Stomach (tissue), 9 donors: ENCODE results near the gene ARID5B. TPM values are rescaled to one million over a fixed set of nuclear protein-coding genes. Genes with fewer than 3 reads are reported as not detected.
"Not testable (repeated sequence)": the region's sequence is repeated elsewhere in the genome, so short reads cannot be mapped to it uniquely, and the experiment has no call there.

Experiments
- DNase-seq, 2 donors: peaks; one replicate each; pipeline versions ENCODE4 v3.0.0 to v3.0.0-alpha.2; 2013 to 2019
- H3K27ac ChIP-seq, 5 donors: fragments of 200-600 bp in 4 of 5; sonication (generic) in 4 of 5; one replicate each; pipeline ENCODE4 v1.5.1; 2013 to 2019; ENCODE audit warnings: mild to moderate bottlenecking in 1 of 5, moderate library complexity in 1 of 5
- H3K27me3 ChIP-seq, 3 donors: fragments of 200-600 bp; sonication (generic); one replicate each; pipeline ENCODE4 v1.5.1; 2017 to 2019; ENCODE audit warnings: mixed run types in 1 of 3
- H3K36me3 ChIP-seq, 4 donors: fragments of 200-600 bp; sonication (generic); 1 replicate in 3 of 4; 2 replicates in 1 of 4; pipeline ENCODE4 v1.5.1; 2016 to 2019
- H3K4me1 ChIP-seq, 4 donors: fragments of 200-600 bp; sonication (generic); one replicate each; pipeline ENCODE4 v1.5.1; 2016 to 2019
- H3K4me3 ChIP-seq, 4 donors: fragments of 200-600 bp; sonication (generic) in 3 of 4; one replicate each; pipeline ENCODE4 v1.5.1; 2016 to 2019; ENCODE audit warnings: mild to moderate bottlenecking in 1 of 4
- H3K9me3 ChIP-seq, 4 donors: fragments of 200-600 bp; sonication (generic); one replicate each; pipeline ENCODE4 v1.5.1; 2016 to 2019
- EP300 ChIP-seq: sonication (generic); formaldehyde crosslinking; IDR thresholded peaks from one replicate; pipeline ENCODE4 v1.6.1; 2017; ENCODE audit warnings: antibody characterized with exemption
- POLR2A ChIP-seq, 4 donors: fragments of 450-650 bp; IDR thresholded peaks; one replicate each; pipeline ENCODE4 v1.6.1; 2016; ENCODE audit warnings: antibody characterized with exemption in 4 of 4, control low read depth in 2 of 4, mild to moderate bottlenecking in 1 of 4, moderate library complexity in 1 of 4
- POLR2AphosphoS5 ChIP-seq, 3 donors: sonication (generic); formaldehyde crosslinking; IDR thresholded peaks; one replicate each; pipeline ENCODE4 v1.6.1; 2016; ENCODE audit warnings: antibody characterized with exemption in 3 of 3
- WGBS, 5 donors: extraction: QIAGEN DNeasy Blood & Tissue Kit in 3 of 5; methylation state at CpG; one replicate each; pipeline versions ENCODE4 v1.1.5 to v1.1.7; 2013 to 2018; 5-methylcytosine and 5-hydroxymethylcytosine counted together
- intact Hi-C: fragments of 100-400 bp; cut with DNase I; formaldehyde crosslinking; loops from one replicate; pipeline ENCODE4 v1.15.1; 2023; ENCODE audit warnings: low total_unique reads
- polyA plus RNA-seq, 3 donors: library from polyadenylated mRNA; stranded (reverse); fragments of 200-250 nt; gene quantifications; one replicate each; pipeline ENCODE4 v1.2.3, GENCODE V29; 2013
- total RNA-seq, 5 donors: library from RNA; depleted of rRNA; stranded (reverse); fragments of >200 nt; gene quantifications; one replicate each; pipeline versions ENCODE4 v1.1.0 to v1.2.3, GENCODE V29; 2014 to 2016
- TF ChIP-seq, protein P1 (sequence below), 7 experiments: fragments of 450-650 bp in 4 of 7; fragments of 200-600 bp in 3 of 7; sonication (generic) in 3 of 7; IDR thresholded peaks; one replicate each; pipeline ENCODE4 v1.5.1; 2016 to 2019; ENCODE audit warnings: antibody characterized with exemption in 7 of 7, control low read depth in 2 of 7, mild to moderate bottlenecking in 1 of 7
- donor health status: healthy with polysubstance abuse.
- donor health status: Bipolar disorder and iron deficiency.
- donor health status: healthy.

Gene ARID5B
- total and polyA plus RNA-seq, 8 donors = 5.4 to 64.2 (median 11.9) TPM

DNA sequence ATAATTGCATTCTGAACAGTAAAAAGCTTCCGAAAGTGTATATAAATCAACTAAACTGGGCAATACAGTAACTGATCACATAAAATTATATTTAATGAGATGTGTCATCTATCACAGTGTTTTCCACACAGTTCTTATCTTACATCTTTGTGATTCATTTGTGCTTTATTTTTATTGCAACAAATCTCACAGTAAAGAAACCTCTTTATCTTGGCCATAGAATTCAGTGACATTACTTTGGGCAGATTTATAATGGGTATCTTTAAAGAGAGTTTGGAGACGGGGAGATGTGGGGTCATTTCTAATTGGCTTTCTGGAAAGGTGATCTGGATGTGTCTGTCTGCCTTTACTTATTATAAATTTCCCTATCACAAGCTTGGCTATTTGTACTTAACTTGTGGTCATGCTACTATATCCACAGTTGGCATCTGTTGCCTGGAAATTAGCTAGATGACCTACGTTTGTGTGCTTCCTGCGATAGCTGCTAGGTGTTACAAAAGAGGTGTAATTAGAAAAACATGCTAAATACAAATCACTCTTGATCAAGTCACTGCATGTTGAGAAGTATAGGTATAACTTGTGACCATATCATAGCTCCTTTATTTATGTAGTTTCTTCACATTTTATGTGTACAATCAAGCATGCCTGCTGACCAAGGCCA is 123.8 kb downstream of the ARID5B start:
- no peak for DNase-seq

DNA sequence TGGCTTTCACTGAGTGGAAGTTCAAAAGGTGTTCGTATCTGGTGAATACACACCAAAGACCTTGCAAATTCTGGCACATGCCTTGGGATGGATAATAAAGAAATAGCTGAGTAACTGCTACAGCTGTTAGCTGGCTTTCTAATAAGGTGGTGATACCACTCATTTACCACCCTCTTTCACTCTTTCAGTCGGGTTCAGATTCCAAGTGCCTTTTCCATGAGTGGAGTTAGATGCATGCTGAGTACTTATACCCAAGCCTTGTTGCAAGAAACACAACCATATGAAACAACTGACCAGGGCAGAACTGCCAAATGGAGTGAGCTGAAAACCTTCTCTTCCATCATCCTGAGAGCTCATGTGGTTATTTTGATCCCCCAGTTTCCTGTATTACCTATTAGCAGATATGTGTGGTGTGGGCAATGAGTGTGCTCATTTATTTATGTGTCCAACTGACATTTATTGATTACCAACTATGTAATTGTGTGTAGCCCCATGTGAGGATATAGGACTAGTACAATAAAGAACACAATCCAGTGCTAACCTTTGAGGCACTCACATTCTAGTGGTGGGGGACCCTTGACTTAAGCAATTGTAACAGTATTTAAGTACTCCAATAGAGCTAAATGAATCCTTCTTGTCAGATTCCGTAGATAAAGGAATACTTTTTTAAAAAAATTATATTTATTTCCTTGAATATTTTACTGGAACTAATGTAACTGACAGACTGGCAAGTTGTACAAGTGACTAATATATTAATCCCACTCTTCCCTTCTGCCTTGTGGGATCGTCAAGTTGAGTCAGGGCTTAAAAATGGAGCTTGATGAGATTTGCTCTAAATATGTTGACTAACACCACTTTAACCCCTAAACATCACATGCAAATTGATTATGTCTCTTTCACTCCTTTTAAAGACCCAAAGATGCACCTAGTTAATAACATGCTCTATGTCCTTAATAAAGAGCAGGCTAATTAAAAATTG is 124.7 kb downstream of the ARID5B start:
- no peaks in the 10 kb centered on the region for H3K36me3 ChIP-seq
- H3K4me3 ChIP-seq = no peak overlapping the region
- peaks cover 14 to 46% (median 31%) of the 10 kb centered on the region in 4 donors for H3K4me1 ChIP-seq
- TF ChIP-seq POLR2AphosphoS5 (IDR thresholded peaks at IDR 0.05) (no peak), POLR2A (IDR thresholded peaks at IDR 0.05) (no peak), EP300 (no peak)
- TF ChIP-seq, protein P1, sequence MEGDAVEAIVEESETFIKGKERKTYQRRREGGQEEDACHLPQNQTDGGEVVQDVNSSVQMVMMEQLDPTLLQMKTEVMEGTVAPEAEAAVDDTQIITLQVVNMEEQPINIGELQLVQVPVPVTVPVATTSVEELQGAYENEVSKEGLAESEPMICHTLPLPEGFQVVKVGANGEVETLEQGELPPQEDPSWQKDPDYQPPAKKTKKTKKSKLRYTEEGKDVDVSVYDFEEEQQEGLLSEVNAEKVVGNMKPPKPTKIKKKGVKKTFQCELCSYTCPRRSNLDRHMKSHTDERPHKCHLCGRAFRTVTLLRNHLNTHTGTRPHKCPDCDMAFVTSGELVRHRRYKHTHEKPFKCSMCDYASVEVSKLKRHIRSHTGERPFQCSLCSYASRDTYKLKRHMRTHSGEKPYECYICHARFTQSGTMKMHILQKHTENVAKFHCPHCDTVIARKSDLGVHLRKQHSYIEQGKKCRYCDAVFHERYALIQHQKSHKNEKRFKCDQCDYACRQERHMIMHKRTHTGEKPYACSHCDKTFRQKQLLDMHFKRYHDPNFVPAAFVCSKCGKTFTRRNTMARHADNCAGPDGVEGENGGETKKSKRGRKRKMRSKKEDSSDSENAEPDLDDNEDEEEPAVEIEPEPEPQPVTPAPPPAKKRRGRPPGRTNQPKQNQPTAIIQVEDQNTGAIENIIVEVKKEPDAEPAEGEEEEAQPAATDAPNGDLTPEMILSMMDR (IDR thresholded peaks at IDR 0.05) = no peak
- peak overlapping the region in 2 of 5 donors; percentile 44 to 46 for H3K27ac ChIP-seq
- H3K27me3 ChIP-seq = no peaks in the 10 kb centered on the region
- intact Hi-C loops = no loop called here
- no peaks in the 10 kb centered on the region for H3K9me3 ChIP-seq
- DNase-seq = no peak
- 61 to 69% (median 67%) methylated on average over 4 of the region's 4 CpGs for WGBS, 5 donors

More for the DNA sequence above, 123.8 kb downstream of the ARID5B start:
- Histone ChIP-seq H3K36me3 (no peaks in the 10 kb centered on the region), H3K27me3 (no peaks in the 10 kb centered on the region), H3K4me3 (no peak overlapping the region), H3K27ac (peak overlapping the region in 2 of 5 donors; percentile 44 to 46), H3K9me3 (no peaks in the 10 kb centered on the region), H3K4me1 (peaks cover 14 to 55% (median 34%) of the 10 kb centered on the region in 4 donors)
- WGBS, 5 donors = 48 to 73% (median 58%) methylated on average over 4 of the region's 4 CpGs
- TF ChIP-seq EP300 (no peak), POLR2AphosphoS5 (IDR thresholded peaks at IDR 0.05) (no peak), POLR2A (IDR thresholded peaks at IDR 0.05) (no peak)
- TF ChIP-seq, protein P1 (IDR thresholded peaks at IDR 0.05) = no peak
- intact Hi-C loops = no loop called here

DNA sequence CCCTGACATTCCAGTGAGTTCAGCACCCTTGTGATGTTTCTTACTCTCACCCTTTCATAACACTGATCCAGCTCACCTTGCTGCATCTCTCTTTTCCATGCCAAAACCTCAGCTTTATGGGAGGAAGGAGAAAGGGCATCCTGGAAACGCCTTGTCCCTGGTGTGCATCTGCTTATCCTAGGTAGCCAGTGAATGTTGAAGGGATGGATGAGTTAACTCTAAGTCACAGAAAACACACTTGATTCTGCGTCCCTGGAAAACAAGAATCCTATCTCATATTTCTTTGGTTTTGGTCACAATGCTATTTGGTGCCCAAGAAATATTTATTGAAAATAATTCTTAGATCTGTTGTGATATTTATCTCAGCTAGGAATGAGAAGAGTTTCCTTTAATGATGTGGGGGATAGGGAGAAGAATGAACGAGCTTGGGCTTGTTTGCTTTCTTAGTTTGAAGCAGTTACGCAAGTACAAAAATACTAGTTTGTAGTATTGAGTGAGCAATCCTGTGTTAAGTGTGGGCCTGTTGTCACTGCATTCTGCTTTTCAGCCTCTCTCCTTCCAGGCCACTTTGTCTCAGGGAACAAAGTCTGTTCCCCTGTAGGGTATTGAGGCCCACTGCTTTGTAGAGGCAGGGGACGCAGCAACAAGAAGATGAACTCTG is 126.5 kb downstream of the ARID5B start:
- intact Hi-C loops = no loop called here
- Histone ChIP-seq H3K4me3 (no peak overlapping the region), H3K27ac (peak overlapping the region in 1 of 5 donors; percentile 0), H3K9me3 (no peaks in the 10 kb centered on the region), H3K36me3 (no peaks in the 10 kb centered on the region), H3K4me1 (peaks cover 0 to 28% (median 17%) of the 10 kb centered on the region in 4 donors), H3K27me3 (no peaks in the 10 kb centered on the region)
- TF ChIP-seq EP300 = no peak
- TF ChIP-seq, protein P1 (IDR thresholded peaks at IDR 0.05) = no peak
- no peak for TF ChIP-seq POLR2AphosphoS5 (IDR thresholded peaks at IDR 0.05)
- no peak for TF ChIP-seq POLR2A (IDR thresholded peaks at IDR 0.05)
- no peak for DNase-seq
- 83 to 87% (median 84%) methylated on average over 5 of the region's 5 CpGs for WGBS, 5 donors

DNA sequence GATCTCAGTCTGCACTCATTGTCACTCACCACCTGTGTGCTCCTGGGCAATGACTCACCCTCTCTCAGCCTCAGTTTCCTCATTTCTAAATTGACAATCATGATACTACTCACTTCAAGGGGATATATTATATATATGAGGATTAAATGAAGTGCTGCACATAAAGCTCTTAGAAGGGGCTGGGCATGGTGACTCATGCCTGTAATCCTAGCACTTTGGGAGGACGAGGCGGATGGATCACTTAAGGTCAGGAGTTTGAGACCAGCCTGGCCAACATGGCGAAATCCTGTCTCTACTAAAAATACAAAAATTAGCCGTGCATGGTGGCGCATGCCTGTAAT is 127.0 kb downstream of the ARID5B start:
- Histone ChIP-seq H3K4me1 (peaks cover 0 to 26% (median 16%) of the 10 kb centered on the region in 4 donors), H3K27ac (peak overlapping the region in 1 of 5 donors; percentile 0)
- H3K27me3 ChIP-seq, H3K4me3 ChIP-seq, intact Hi-C loops, H3K36me3 ChIP-seq, H3K9me3 ChIP-seq, DNase-seq: not testable (repeated sequence)
- 84 to 90% (median 89%) methylated on average over 5 of the region's 5 CpGs for WGBS, 5 donors
